ENCODE data around the gene EN2.

DNA sequence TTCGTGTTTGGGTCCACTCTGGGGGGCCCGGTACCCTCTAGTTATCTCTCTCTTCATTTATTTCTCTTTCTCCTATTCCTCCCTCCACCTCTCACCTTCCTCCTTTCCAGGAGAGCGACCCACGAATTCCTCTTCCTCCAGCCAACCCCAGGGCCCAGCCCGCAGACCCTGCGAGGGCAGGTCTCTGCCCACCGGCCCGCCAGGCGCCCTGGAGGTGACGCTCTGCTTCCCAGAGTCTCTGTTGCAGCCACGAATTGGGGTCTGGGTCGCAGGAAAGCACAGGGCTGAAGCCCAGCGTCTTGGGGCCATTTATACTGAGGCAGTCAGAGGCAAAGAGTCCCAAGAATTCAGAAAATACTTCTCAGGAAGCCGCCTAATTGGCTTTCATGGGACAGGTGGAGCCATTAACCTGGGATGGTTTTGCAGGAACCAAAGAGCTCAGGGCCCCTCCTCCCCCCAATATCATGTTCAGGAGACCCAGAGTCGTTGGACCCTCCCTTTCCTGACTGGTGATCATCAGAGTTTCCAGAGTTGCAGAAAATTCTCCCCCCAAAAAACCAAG lies 2.7 kb upstream of the EN2 start:
- TF ChIP-seq, protein P1, sequence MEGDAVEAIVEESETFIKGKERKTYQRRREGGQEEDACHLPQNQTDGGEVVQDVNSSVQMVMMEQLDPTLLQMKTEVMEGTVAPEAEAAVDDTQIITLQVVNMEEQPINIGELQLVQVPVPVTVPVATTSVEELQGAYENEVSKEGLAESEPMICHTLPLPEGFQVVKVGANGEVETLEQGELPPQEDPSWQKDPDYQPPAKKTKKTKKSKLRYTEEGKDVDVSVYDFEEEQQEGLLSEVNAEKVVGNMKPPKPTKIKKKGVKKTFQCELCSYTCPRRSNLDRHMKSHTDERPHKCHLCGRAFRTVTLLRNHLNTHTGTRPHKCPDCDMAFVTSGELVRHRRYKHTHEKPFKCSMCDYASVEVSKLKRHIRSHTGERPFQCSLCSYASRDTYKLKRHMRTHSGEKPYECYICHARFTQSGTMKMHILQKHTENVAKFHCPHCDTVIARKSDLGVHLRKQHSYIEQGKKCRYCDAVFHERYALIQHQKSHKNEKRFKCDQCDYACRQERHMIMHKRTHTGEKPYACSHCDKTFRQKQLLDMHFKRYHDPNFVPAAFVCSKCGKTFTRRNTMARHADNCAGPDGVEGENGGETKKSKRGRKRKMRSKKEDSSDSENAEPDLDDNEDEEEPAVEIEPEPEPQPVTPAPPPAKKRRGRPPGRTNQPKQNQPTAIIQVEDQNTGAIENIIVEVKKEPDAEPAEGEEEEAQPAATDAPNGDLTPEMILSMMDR (IDR thresholded peaks at IDR 0.05) = no peak
- TF ChIP-seq ZFX (IDR thresholded peaks at IDR 0.05; ENCODE audit: borderline replicate concordance) = no peak
